ENCODE data around the gene USP40.

GRCh38 chr2:233462202-233462785, 104.3 kb downstream of the USP40 start:
- TF ChIP-seq, protein P1, sequence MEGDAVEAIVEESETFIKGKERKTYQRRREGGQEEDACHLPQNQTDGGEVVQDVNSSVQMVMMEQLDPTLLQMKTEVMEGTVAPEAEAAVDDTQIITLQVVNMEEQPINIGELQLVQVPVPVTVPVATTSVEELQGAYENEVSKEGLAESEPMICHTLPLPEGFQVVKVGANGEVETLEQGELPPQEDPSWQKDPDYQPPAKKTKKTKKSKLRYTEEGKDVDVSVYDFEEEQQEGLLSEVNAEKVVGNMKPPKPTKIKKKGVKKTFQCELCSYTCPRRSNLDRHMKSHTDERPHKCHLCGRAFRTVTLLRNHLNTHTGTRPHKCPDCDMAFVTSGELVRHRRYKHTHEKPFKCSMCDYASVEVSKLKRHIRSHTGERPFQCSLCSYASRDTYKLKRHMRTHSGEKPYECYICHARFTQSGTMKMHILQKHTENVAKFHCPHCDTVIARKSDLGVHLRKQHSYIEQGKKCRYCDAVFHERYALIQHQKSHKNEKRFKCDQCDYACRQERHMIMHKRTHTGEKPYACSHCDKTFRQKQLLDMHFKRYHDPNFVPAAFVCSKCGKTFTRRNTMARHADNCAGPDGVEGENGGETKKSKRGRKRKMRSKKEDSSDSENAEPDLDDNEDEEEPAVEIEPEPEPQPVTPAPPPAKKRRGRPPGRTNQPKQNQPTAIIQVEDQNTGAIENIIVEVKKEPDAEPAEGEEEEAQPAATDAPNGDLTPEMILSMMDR (conservative IDR thresholded peaks at IDR 0.05; ENCODE audit: low read length) = no peak
- no peak for TF ChIP-seq EZH2phosphoT487 (IDR thresholded peaks at IDR 0.05; ENCODE audit: borderline replicate concordance, low read depth, low read length)
